K562 (cell line): ENCODE results near the gene RNF186.

Experiments used
- MBD2 ChIP-seq: sonication (generic); IDR thresholded peaks from 2 replicates; pipeline ENCODE4 v1.6.1; 2016; ENCODE audit warnings: low read depth, borderline replicate concordance
- RFX5 ChIP-seq: IDR thresholded peaks from 2 replicates; pipeline ENCODE4 v1.6.1; 2011; ENCODE audit warnings: low read depth, mild to moderate bottlenecking, improper control_type of control experiment, low read length
- SAFB ChIP-seq: fragments of 200-400 bp; formaldehyde crosslinking; IDR thresholded peaks from 2 replicates; pipeline ENCODE4 v1.6.1; 2017; ENCODE audit warnings: low read depth, low read length, borderline replicate concordance
- TF ChIP-seq, protein P1 (sequence below): sonication (generic); formaldehyde crosslinking; IDR thresholded peaks from 2 replicates; pipeline ENCODE4 v1.8.0; 2023; ENCODE audit warnings: mild to moderate bottlenecking, missing genetic modification reagents
- TF ChIP-seq, protein P2 (sequence below), 2 experiments: fragments of 450-650 bp; formaldehyde crosslinking in 1 of 2; IDR thresholded peaks; 2 replicates each; pipeline versions ENCODE4 v1.4.0 to v1.6.1; 2014 to 2020; ENCODE audit warnings: mild to moderate bottlenecking in 2 of 2, borderline replicate concordance in 1 of 2, low read depth in 1 of 2
- TF ChIP-seq, protein P3 (sequence below), 3 experiments: IDR thresholded peaks in 2 of 3; conservative IDR thresholded peaks in 1 of 3; 2 replicates each; pipeline ENCODE4 v1.5.1; 2011 to 2012; ENCODE audit warnings: low read length in 3 of 3, mild to moderate bottlenecking in 3 of 3, control low read depth in 2 of 3, improper control_type of control experiment in 1 of 3, inconsistent platforms in 1 of 3, low read depth in 1 of 3, mixed read lengths in 1 of 3, moderate library complexity in 1 of 3; ENCODE audit not compliant: insufficient read depth in 2 of 3

DNA sequence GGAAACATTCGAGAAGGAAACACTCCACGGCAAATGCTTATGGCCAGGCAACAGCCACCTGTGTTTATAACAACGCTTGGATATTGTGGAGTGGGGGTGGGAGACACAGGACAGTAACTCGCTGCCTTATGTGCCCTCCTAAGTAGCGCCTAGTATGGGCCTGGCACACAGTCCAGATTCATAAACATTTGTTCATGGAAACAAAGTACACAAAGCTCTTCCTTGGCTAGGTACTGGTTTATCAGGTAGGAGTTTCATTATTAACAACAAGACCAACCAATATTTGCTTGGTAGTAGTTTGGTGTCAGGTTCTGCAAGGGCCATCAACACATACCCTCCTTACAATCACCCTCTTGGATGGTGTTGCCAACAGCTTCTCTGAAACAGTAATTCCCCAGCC is 38.8 kb downstream of the RNF186 start:
- TF ChIP-seq, protein P1, sequence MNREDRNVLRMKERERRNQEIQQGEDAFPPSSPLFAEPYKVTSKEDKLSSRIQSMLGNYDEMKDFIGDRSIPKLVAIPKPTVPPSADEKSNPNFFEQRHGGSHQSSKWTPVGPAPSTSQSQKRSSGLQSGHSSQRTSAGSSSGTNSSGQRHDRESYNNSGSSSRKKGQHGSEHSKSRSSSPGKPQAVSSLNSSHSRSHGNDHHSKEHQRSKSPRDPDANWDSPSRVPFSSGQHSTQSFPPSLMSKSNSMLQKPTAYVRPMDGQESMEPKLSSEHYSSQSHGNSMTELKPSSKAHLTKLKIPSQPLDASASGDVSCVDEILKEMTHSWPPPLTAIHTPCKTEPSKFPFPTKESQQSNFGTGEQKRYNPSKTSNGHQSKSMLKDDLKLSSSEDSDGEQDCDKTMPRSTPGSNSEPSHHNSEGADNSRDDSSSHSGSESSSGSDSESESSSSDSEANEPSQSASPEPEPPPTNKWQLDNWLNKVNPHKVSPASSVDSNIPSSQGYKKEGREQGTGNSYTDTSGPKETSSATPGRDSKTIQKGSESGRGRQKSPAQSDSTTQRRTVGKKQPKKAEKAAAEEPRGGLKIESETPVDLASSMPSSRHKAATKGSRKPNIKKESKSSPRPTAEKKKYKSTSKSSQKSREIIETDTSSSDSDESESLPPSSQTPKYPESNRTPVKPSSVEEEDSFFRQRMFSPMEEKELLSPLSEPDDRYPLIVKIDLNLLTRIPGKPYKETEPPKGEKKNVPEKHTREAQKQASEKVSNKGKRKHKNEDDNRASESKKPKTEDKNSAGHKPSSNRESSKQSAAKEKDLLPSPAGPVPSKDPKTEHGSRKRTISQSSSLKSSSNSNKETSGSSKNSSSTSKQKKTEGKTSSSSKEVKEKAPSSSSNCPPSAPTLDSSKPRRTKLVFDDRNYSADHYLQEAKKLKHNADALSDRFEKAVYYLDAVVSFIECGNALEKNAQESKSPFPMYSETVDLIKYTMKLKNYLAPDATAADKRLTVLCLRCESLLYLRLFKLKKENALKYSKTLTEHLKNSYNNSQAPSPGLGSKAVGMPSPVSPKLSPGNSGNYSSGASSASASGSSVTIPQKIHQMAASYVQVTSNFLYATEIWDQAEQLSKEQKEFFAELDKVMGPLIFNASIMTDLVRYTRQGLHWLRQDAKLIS (CRISPR knock-in tag): no peak
- TF ChIP-seq MBD2: no peak
- no peak for TF ChIP-seq RFX5
- TF ChIP-seq, protein P2, sequence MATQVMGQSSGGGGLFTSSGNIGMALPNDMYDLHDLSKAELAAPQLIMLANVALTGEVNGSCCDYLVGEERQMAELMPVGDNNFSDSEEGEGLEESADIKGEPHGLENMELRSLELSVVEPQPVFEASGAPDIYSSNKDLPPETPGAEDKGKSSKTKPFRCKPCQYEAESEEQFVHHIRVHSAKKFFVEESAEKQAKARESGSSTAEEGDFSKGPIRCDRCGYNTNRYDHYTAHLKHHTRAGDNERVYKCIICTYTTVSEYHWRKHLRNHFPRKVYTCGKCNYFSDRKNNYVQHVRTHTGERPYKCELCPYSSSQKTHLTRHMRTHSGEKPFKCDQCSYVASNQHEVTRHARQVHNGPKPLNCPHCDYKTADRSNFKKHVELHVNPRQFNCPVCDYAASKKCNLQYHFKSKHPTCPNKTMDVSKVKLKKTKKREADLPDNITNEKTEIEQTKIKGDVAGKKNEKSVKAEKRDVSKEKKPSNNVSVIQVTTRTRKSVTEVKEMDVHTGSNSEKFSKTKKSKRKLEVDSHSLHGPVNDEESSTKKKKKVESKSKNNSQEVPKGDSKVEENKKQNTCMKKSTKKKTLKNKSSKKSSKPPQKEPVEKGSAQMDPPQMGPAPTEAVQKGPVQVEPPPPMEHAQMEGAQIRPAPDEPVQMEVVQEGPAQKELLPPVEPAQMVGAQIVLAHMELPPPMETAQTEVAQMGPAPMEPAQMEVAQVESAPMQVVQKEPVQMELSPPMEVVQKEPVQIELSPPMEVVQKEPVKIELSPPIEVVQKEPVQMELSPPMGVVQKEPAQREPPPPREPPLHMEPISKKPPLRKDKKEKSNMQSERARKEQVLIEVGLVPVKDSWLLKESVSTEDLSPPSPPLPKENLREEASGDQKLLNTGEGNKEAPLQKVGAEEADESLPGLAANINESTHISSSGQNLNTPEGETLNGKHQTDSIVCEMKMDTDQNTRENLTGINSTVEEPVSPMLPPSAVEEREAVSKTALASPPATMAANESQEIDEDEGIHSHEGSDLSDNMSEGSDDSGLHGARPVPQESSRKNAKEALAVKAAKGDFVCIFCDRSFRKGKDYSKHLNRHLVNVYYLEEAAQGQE (IDR thresholded peaks at IDR 0.05; ENCODE audit: borderline replicate concordance): no peak
- TF ChIP-seq, protein P2 (CRISPR knock-in tag; IDR thresholded peaks at IDR 0.05; ENCODE audit: low read depth): no peak
- TF ChIP-seq SAFB: no peak
- TF ChIP-seq, protein P3, sequence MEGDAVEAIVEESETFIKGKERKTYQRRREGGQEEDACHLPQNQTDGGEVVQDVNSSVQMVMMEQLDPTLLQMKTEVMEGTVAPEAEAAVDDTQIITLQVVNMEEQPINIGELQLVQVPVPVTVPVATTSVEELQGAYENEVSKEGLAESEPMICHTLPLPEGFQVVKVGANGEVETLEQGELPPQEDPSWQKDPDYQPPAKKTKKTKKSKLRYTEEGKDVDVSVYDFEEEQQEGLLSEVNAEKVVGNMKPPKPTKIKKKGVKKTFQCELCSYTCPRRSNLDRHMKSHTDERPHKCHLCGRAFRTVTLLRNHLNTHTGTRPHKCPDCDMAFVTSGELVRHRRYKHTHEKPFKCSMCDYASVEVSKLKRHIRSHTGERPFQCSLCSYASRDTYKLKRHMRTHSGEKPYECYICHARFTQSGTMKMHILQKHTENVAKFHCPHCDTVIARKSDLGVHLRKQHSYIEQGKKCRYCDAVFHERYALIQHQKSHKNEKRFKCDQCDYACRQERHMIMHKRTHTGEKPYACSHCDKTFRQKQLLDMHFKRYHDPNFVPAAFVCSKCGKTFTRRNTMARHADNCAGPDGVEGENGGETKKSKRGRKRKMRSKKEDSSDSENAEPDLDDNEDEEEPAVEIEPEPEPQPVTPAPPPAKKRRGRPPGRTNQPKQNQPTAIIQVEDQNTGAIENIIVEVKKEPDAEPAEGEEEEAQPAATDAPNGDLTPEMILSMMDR (IDR thresholded peaks at IDR 0.05 in 2 of 3, conservative IDR thresholded peaks at IDR 0.05 in 1 of 3; ENCODE audit: insufficient read depth in 2 of 3, low read depth in 1 of 3, low read length in 3 of 3): no peak
